HG02571 (cell line): ENCODE measurements around the gene AGO3.

Source experiments
- ATAC-seq: cut with Tn5 transposase; IDR thresholded peaks from one replicate; pipeline ENCODE4 v1.9.1; 2021; ENCODE audit warnings: mild to moderate bottlenecking, moderate library complexity; ENCODE audit not compliant: unreplicated experiment

Gene AGO3

GRCh38 chr1:36118447-36119204, 187.7 kb downstream of the AGO3 start:
- no peak for ATAC-seq

GRCh38 chr1:36119456-36119855, 188.6 kb downstream of the AGO3 start:
- no peak for ATAC-seq
